Right lobe of liver (tissue), 6 donors: ENCODE data around the gene CLEC3B. TPM values are rescaled to one million over a fixed set of nuclear protein-coding genes. Genes with fewer than 3 reads are reported as not detected.
A peak's percentile ranks its signal among the peaks of the same experiment; 100 is the strongest.

Experiments used
- ATAC-seq, 4 donors: fragments of 200-7000 bp; cut with Tn5 transposase; one replicate each; pipeline ENCODE4 v1.9.1; 2020; ENCODE audit warnings: mild to moderate bottlenecking in 4 of 4, moderate library complexity in 4 of 4
- DNase-seq, 3 donors: peaks; one replicate each; pipeline ENCODE4 v3.0.0-alpha.2; 2020
- H3K27ac ChIP-seq, 3 donors: fragments of 200-600 bp; one replicate each; pipeline ENCODE4 v1.8.0; 2022
- H3K27me3 ChIP-seq, 2 donors: fragments of 200-600 bp; one replicate each; pipeline ENCODE4 v1.8.0; 2022
- H3K36me3 ChIP-seq, 4 donors: fragments of 200-600 bp; sonication (generic) in 1 of 4; one replicate each; pipeline versions ENCODE4 v1.5.1 to v1.8.0; 2017 to 2022; ENCODE audit warnings: control low read depth in 1 of 4
- H3K4me1 ChIP-seq, 4 donors: fragments of 200-600 bp; sonication (generic) in 1 of 4; one replicate each; pipeline versions ENCODE4 v1.5.1 to v1.8.0; 2017 to 2022; ENCODE audit warnings: control low read depth in 1 of 4
- H3K4me3 ChIP-seq, 3 donors: fragments of 200-600 bp; one replicate each; pipeline ENCODE4 v1.8.0; 2022
- H3K9me3 ChIP-seq, 4 donors: fragments of 200-600 bp; sonication (generic) in 1 of 4; one replicate each; pipeline versions ENCODE4 v1.5.1 to v1.8.0; 2017 to 2022; ENCODE audit warnings: control low read depth in 1 of 4
- CTCF ChIP-seq, 4 donors: fragments of 200-600 bp in 3 of 4; fragments of 450-650 bp in 1 of 4; IDR thresholded peaks; one replicate each; pipeline versions ENCODE4 v1.5.1 to v1.8.0; 2016 to 2022; ENCODE audit warnings: antibody characterized with exemption in 4 of 4, mild to moderate bottlenecking in 2 of 4
- POLR2A ChIP-seq: fragments of 450-650 bp; IDR thresholded peaks from one replicate; pipeline ENCODE4 v1.6.1; 2017; ENCODE audit warnings: antibody characterized with exemption, mild to moderate bottlenecking
- WGBS: methylation state at CpG from one replicate; pipeline ENCODE4 v1.1.6; 2018; ENCODE audit warnings: low coverage, low lambda C conversion rate; ENCODE audit not compliant: insufficient coverage; ENCODE audit errors: missing lambda C conversion rate; 5-methylcytosine and 5-hydroxymethylcytosine counted together
- intact Hi-C, 2 donors: fragments of 100-400 bp; cut with DNase I; formaldehyde crosslinking; loops; one replicate each; pipeline versions ENCODE4 v1.11.2 to v1.14.1; 2022
- total RNA-seq, 6 experiments: library from RNA; depleted of rRNA in 2 of 6; stranded (reverse); fragments of >200 nt in 2 of 6; fragmentation: NEBNext Ultra II Directional in 3 of 6; extraction: Animal tissue kit (Norgen Biotek cat#: 25700) in 3 of 6; gene quantifications; one replicate each; pipeline versions ENCODE4 v1.1.0 to v1.2.4, GENCODE V29; 2016 to 2023
- donor health status: DM: no; HTN: yes; CAD: no.
- donor health status: DM: no; HTN: no; CAD: no.
- donor health status: DM: no; HTN: no; CAD: no.
- donor health status: DM: no; HTN: yes; CAD: no.
- donor health status: DM: no; HTN: yes; CAD: no.

CLEC3B gene
- total RNA-seq, 6 experiments from 2014 or later, result 14.4 to 22.1 (median 19.6) TPM

- intact Hi-C loops, result loop anchor here (5.0 to 10.0 kb wide), 2 partner anchors 178 to 470 kb away; no protein-coding TSS in a partner anchor
- TF ChIP-seq CTCF (IDR thresholded peaks at IDR 0.05), result no peak
- TF ChIP-seq POLR2A, result no peak
- peaks cover 0 to 6% (median 0%) of the 10 kb centered on the region in 4 donors for H3K4me1 ChIP-seq
- ATAC-seq (peak; percentile 26 to 45 (median 40)), DNase-seq (peak; percentile 59 to 70 (median 69))
- no peak overlapping the region for H3K4me3 ChIP-seq
- H3K9me3 ChIP-seq, result no peaks in the 10 kb centered on the region
- no peaks in the 10 kb centered on the region for H3K27me3 ChIP-seq
- H3K36me3 ChIP-seq, result no peaks in the 10 kb centered on the region
- no peak overlapping the region for H3K27ac ChIP-seq
- 46% methylated on average over 2 of the region's 3 CpGs for WGBS
These were observed 8.6 kb downstream of the CLEC3B start for GRCh38 chr3:45034612-45035252.

GRCh38 chr3:45035441-45036301 lies 9.6 kb downstream of the CLEC3B start:
- H3K36me3 ChIP-seq, result no peaks in the 10 kb centered on the region
- H3K4me1 ChIP-seq, result peaks cover 0 to 6% (median 0%) of the 10 kb centered on the region in 4 donors
- TF ChIP-seq POLR2A (no peak), CTCF (IDR thresholded peaks at IDR 0.05) (no peak)
- WGBS, result 23% methylated on average over 47 of the region's 64 CpGs
- ATAC-seq (no peak), DNase-seq (peak in 1 of 3 donors; percentile 28)
- intact Hi-C loops, result loop anchor here (5.0 to 10.0 kb wide), 2 partner anchors 177 to 469 kb away; no protein-coding TSS in a partner anchor
- H3K9me3 ChIP-seq, result no peaks in the 10 kb centered on the region
- H3K27ac ChIP-seq, result no peak overlapping the region
- no peaks in the 10 kb centered on the region for H3K27me3 ChIP-seq
- peak overlapping the region in 1 of 3 donors; percentile 10 for H3K4me3 ChIP-seq

GRCh38 chr3:45037720-45038455 lies 11.8 kb downstream of the CLEC3B start:
- Histone ChIP-seq H3K27ac (no peak overlapping the region), H3K27me3 (no peaks in the 10 kb centered on the region), H3K4me3 (no peak overlapping the region), H3K4me1 (peaks cover 0 to 6% (median 0%) of the 10 kb centered on the region in 4 donors), H3K36me3 (no peaks in the 10 kb centered on the region), H3K9me3 (no peaks in the 10 kb centered on the region)
- intact Hi-C loops, result loop anchor here (5.0 to 10.0 kb wide), 2 partner anchors 174 to 467 kb away; no protein-coding TSS in a partner anchor
- DNase-seq, result peak; percentile 88 to 92 (median 89)
- 2% methylated on average over 8 of the region's 11 CpGs for WGBS
- ATAC-seq, result peak; percentile 95 to 97 (median 96)
- TF ChIP-seq POLR2A (no peak), CTCF (IDR thresholded peaks at IDR 0.05) (peak; percentile 93 to 98 (median 96))

- TF ChIP-seq CTCF (IDR thresholded peaks at IDR 0.05), result no peak
- H3K4me1 ChIP-seq, result no peaks in the 10 kb centered on the region
- DNase-seq (no peak), ATAC-seq (no peak)
- H3K27me3 ChIP-seq, result no peaks in the 10 kb centered on the region
- no peak overlapping the region for H3K4me3 ChIP-seq
- H3K27ac ChIP-seq, result no peak overlapping the region
- H3K36me3 ChIP-seq, result no peaks in the 10 kb centered on the region
- 78% methylated on average over 2 of the region's 2 CpGs for WGBS
- intact Hi-C loops, result loop anchor here in 1 of 2 donors (5.0 kb wide), 1 partner anchor 171 kb away; no protein-coding TSS in a partner anchor
- H3K9me3 ChIP-seq, result no peaks in the 10 kb centered on the region
These were observed 15.6 kb downstream of the CLEC3B start for GRCh38 chr3:45041666-45042065.
